Thymus (tissue), 11 donors: Measurements from ENCODE around the gene ALDH3A2. TPM values are rescaled to one million over a fixed set of nuclear protein-coding genes. Genes with fewer than 3 reads are reported as not detected.

Experiments used
- DNase-seq, 9 donors: peaks; one replicate each; pipeline ENCODE4 v3.0.0-alpha.2; 2013; ENCODE audit warnings: low spot score in 9 of 9, low read depth in 6 of 9, missing footprints in 1 of 9
- H3K27ac ChIP-seq, 2 donors: one replicate each; pipeline ENCODE4 v1.5.1; 2013; ENCODE audit warnings: control low read depth in 1 of 2, low read depth in 1 of 2, low read length in 1 of 2, mild to moderate bottlenecking in 1 of 2, moderate library complexity in 1 of 2
- H3K27me3 ChIP-seq, 2 donors: one replicate each; pipeline ENCODE4 v1.5.1; 2013; ENCODE audit warnings: low read length in 1 of 2; ENCODE audit not compliant: control insufficient read depth in 2 of 2, insufficient read depth in 1 of 2
- H3K36me3 ChIP-seq, 2 donors: one replicate each; pipeline ENCODE4 v1.5.1; 2013; ENCODE audit warnings: low read length in 1 of 2, mild to moderate bottlenecking in 1 of 2, moderate library complexity in 1 of 2; ENCODE audit not compliant: control insufficient read depth in 2 of 2, insufficient read depth in 2 of 2
- H3K4me1 ChIP-seq, 2 donors: one replicate each; pipeline ENCODE4 v1.5.1; 2013; ENCODE audit warnings: low read length in 2 of 2; ENCODE audit not compliant: control insufficient read depth in 2 of 2, insufficient read depth in 2 of 2
- H3K4me3 ChIP-seq, 2 donors: one replicate each; pipeline ENCODE4 v1.5.1; 2013; ENCODE audit warnings: low read length in 2 of 2, control low read depth in 1 of 2, mild to moderate bottlenecking in 1 of 2
- H3K9me3 ChIP-seq, 2 donors: one replicate each; pipeline ENCODE4 v1.5.1; 2013; ENCODE audit warnings: low read length in 1 of 2, mild to moderate bottlenecking in 1 of 2; ENCODE audit not compliant: control insufficient read depth in 2 of 2, insufficient read depth in 1 of 2
- WGBS: extraction: QIAGEN DNeasy Blood & Tissue Kit; methylation state at CpG from one replicate; pipeline ENCODE4 v1.1.7; 2013; 5-methylcytosine and 5-hydroxymethylcytosine counted together
- polyA plus RNA-seq: library from polyadenylated mRNA; stranded (reverse); fragments of 200-250 nt; gene quantifications from one replicate; pipeline ENCODE4 v1.2.3, GENCODE V29; 2013
- total RNA-seq: library from RNA; stranded (reverse); fragments of 120-200 nt; gene quantifications from one replicate; pipeline ENCODE4 v1.2.4, GENCODE V29; 2013
- donor health status: healthy.

The ALDH3A2 gene
- total and polyA plus RNA-seq, 2 donors = 19.9 to 50.9 TPM

DNA sequence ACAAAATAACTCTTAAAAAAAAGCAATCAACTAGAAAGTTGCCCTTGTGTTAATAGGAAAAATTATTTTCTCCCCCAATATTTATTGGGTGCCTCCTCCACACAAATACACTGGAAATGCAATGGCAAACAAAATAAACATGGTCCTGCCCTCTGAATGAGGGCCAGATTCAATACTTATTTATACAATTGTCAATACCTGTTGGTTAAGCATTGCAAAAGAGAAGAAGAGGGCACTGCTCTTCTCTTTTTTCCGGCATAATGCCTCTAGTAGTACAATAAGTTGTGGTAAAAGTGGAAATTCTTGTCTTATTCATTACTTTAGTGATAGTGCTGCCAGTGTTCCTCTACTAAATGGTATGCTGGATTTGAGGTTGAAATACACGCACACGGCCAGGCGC is 22.5 kb upstream of the ALDH3A2 start:
- H3K27ac ChIP-seq = no peak overlapping the region
- DNase-seq = no peak
- peaks cover 0 to 2% of the 10 kb centered on the region in 2 donors for H3K27me3 ChIP-seq
- H3K9me3 ChIP-seq = no peaks in the 10 kb centered on the region
- no peaks in the 10 kb centered on the region for H3K36me3 ChIP-seq
- no peak overlapping the region for H3K4me3 ChIP-seq
- 99% methylated on average over 4 of the region's 4 CpGs for WGBS
- H3K4me1 ChIP-seq = no peaks in the 10 kb centered on the region

DNA sequence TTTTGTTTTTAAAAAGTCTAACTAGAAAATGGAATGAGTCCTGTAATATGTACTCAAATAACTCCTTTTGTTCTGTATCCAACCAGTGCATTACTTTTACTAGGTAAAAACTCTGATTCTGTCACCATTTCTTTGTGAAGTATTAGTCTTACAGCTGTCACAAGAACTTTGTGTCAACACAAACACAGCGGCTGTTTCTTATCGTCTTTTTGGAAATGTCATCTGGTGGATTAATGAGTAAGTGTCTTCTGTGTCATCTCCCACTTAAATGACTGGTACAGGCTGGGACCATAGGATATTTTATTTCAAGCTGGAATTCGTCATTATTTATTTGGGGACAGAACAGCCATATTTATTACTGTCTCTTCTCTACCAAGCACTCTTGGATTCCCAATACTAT is 19.1 kb upstream of the ALDH3A2 start:
- Histone ChIP-seq H3K36me3 (no peaks in the 10 kb centered on the region), H3K4me3 (no peak overlapping the region), H3K27me3 (peaks cover 0 to 2% of the 10 kb centered on the region in 2 donors), H3K4me1 (no peaks in the 10 kb centered on the region), H3K9me3 (no peaks in the 10 kb centered on the region), H3K27ac (no peak overlapping the region)
- 91% methylated on average over 3 of the region's 3 CpGs for WGBS
- no peak for DNase-seq

DNA sequence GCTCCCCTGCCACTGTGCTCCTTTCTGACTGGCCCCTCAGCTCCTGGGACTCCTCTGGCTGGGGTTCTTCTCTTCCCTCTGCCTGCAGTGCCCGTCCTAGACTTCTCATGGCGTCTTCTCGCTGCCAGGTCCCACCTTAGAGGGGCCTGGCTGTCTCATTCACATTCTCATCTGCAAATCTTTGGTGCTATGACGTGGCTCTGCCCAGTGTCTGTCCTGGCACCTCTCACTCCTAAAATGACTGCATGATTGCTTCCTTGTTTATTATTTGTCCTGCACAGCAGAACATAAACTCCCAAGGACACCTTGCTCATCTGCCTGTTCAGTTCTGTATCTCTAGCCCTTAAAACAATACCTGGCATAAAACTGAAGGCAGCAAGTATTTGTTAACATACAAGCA is 18.5 kb upstream of the ALDH3A2 start:
- Histone ChIP-seq H3K4me1 (no peaks in the 10 kb centered on the region), H3K9me3 (no peaks in the 10 kb centered on the region), H3K4me3 (no peak overlapping the region), H3K36me3 (no peaks in the 10 kb centered on the region), H3K27ac (no peak overlapping the region), H3K27me3 (peaks cover 0 to 2% of the 10 kb centered on the region in 2 donors)
- no peak for DNase-seq
- 89% methylated on average over 4 of the region's 4 CpGs for WGBS

DNA sequence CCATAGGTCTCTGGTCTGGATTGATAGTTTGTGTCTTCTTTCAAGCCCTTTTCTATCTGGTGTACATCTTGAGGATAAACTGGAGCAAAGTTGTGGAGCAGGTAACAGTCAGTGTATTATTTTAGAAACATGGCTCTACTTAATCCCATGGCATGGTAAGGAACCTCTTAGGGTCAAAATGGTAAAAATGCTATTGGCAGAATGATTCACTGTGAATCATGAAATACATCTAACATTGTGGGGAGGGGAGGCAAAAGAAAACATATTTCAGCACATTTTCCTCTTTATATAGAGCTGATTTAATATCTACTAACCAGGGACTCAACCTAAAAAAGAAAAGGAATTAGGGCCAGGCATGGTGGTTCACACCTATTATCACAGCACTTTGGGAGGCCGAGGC is 17.9 kb upstream of the ALDH3A2 start:
- Histone ChIP-seq H3K27ac (no peak overlapping the region), H3K36me3 (no peaks in the 10 kb centered on the region), H3K4me3 (no peak overlapping the region), H3K9me3 (no peaks in the 10 kb centered on the region), H3K4me1 (no peaks in the 10 kb centered on the region), H3K27me3 (peaks cover 0 to 2% of the 10 kb centered on the region in 2 donors)
- WGBS = 94% methylated on average over 1 of the region's 1 CpG
- DNase-seq = no peak

DNA sequence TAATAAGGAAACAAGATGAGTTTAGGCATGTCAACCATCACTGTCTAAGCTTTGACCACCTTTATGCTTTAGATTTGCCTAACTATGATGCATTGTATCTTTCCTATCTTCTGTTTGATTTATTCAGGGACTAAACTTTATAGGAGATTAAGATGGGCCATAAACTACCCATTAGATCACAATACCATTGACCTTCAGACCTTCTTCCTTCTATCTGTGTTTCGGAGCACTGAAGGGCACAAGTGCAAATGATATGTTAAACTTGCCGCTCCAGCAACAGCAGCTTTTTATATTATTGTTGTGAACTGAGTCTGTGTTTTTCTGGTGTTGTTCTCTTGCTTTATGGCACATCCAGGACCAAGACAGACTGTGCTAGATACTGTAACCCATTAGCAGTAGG is 16.6 kb upstream of the ALDH3A2 start:
- DNase-seq = no peak
- Histone ChIP-seq H3K36me3 (no peaks in the 10 kb centered on the region), H3K4me3 (no peak overlapping the region), H3K9me3 (no peaks in the 10 kb centered on the region), H3K27ac (no peak overlapping the region), H3K4me1 (no peaks in the 10 kb centered on the region), H3K27me3 (peaks cover 0 to 2% of the 10 kb centered on the region in 2 donors)
- 98% methylated on average over 2 of the region's 2 CpGs for WGBS

DNA sequence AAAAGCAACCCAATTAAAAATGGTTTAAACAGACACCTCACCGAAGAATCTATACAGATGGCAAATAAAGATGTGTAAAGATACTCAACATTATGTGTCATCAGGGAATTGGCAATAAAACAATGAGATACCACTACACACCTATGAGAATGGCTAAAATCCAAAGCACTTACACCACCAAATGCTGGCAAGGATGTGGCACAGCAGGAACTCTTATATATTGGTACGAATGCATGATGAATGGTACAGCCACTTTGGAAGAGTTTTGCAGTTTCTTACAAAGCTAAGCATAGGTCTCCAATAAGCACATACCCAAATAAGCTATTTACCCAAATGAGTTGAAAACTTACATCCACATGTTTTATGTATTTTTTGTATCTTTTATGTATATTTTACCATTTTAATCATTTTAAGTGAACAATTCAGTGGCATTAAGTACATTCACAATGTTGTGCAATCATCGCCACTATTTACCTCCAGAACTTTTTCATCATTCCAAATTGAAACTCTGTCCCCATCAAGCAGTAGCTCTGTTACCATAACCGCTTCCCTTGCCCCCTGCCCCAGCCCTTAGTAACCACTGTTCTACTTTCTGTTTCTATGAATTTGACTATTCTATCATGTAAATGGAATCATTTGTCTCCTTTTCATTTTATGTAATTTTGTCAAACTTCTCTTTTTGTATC is 6.7 kb upstream of the ALDH3A2 start:
- H3K4me3 ChIP-seq = no peak overlapping the region
- 95% methylated on average over 4 of the region's 4 CpGs for WGBS
- no peak for DNase-seq
- peaks cover 0 to 2% of the 10 kb centered on the region in 2 donors for H3K4me1 ChIP-seq
- no peaks in the 10 kb centered on the region for H3K36me3 ChIP-seq
- no peaks in the 10 kb centered on the region for H3K9me3 ChIP-seq
- H3K27ac ChIP-seq = no peak overlapping the region
- peaks cover 0 to 11% of the 10 kb centered on the region in 2 donors for H3K27me3 ChIP-seq

DNA sequence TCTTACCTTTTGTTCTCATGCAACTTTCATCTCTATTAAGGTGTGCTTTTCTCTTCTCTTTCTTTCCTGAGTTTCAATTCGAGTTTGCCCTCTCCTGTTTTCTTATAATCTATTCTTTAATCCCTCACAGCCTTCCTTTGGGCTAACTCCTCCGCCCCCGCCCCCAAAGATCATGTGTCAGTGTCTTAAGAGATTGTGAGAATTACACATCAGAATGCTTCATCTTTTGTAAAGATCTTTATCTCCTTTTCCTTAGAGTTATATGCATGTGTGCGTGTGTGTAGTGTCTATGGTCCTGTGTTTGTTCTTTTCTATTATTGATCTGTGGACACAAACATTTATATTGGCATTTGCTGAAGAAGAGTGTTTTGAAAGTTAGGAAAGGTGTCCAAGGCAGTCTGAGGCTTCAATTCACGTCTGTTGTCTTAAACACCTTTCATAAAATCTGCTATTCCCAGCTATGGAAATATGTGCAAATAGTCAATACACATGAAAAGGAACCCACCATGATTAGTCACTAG is 6.1 kb upstream of the ALDH3A2 start:
- H3K4me3 ChIP-seq = no peak overlapping the region
- 69% methylated on average over 5 of the region's 5 CpGs for WGBS
- peaks cover under 1 to 2% of the 10 kb centered on the region in 2 donors for H3K4me1 ChIP-seq
- no peak for DNase-seq
- H3K36me3 ChIP-seq = no peaks in the 10 kb centered on the region
- H3K27me3 ChIP-seq = peaks cover 2 to 17% of the 10 kb centered on the region in 2 donors
- H3K27ac ChIP-seq = no peak overlapping the region
- H3K9me3 ChIP-seq = no peaks in the 10 kb centered on the region

DNA sequence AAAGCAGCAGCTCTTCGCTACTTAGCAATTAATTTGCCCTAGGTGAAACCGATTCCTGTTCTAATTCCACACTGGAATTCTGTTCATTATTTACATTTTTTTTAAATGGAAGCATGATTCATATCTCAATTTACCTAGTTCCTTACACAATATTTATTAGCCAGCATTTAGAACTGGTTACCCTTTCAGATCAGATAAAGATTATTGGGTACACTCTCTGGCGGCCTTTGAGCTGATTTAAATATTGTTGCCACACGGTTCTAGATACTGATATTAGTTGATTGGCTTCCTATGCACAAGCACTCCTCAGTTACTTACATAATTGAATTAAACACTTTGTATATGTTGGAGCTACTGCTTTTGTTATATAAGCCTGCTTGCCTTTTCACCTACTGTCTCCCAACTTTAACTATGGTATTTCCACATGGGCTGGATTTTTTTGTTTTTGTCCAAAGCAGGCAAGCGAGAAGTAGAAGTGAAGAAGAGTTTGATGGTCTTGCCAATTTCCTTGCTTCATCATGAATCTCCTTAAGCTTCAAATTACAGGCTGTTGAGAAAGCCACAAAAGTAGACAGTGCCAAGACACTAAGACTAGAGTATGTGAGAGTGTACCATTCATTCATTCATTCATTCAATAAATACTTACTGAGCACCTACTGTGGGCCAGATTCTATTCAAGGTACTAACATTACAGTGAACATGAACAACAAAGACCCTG is 3.9 kb upstream of the ALDH3A2 start:
- no peak overlapping the region for H3K4me3 ChIP-seq
- H3K27me3 ChIP-seq = peaks cover 2 to 39% of the 10 kb centered on the region in 2 donors
- DNase-seq = no peak
- peaks cover 2 to 16% of the 10 kb centered on the region in 2 donors for H3K4me1 ChIP-seq
- no peaks in the 10 kb centered on the region for H3K36me3 ChIP-seq
- no peaks in the 10 kb centered on the region for H3K9me3 ChIP-seq
- no peak overlapping the region for H3K27ac ChIP-seq
- 95% methylated on average over 5 of the region's 5 CpGs for WGBS

DNA sequence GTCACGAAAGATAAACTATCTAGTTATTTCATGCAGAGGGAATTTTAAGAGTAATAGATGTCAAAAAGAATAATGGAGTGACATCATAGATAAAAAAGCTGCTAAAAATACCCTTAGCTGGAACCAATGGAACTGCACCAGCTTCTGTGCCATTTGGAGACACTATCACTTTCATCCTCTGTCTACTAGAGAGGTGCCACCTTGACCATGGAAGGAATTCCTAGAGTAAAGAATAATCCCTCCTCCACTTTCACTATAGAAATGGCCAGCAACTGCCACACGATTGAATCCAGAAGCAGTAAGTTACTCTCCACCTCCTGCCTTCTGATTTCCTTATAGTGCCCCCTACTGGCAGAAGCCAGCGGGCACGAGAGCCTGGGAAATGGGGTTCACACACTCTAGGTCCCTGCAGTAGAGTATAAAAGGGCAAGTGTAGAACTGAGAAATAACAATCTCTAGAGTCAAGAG is 2.8 kb upstream of the ALDH3A2 start:
- Histone ChIP-seq H3K27me3 (peaks cover 2 to 46% of the 10 kb centered on the region in 2 donors), H3K9me3 (no peaks in the 10 kb centered on the region), H3K27ac (no peak overlapping the region), H3K36me3 (no peaks in the 10 kb centered on the region), H3K4me3 (no peak overlapping the region), H3K4me1 (peaks cover 2 to 16% of the 10 kb centered on the region in 2 donors)
- WGBS = 40% methylated on average over 4 of the region's 4 CpGs
- peak in 3 of 9 donors; percentile 21 to 47 (median 42) for DNase-seq
